Osteocyte (in vitro differentiated cells): ENCODE results near the gene CKS1B. TPM values are rescaled to one million over a fixed set of nuclear protein-coding genes. Genes with fewer than 3 reads are reported as not detected.

Experiments used
- DNase-seq: peaks from one replicate; pipeline ENCODE4 v3.0.0; 2021; ENCODE audit warnings: mixed read lengths; ENCODE audit not compliant: unreplicated experiment; ENCODE audit errors: extremely low spot score
- H3K27ac Mint-ChIP-seq: one replicate; pipeline ENCODE4 v1.8.0; 2021; ENCODE audit warnings: mild to moderate bottlenecking, mixed read lengths; ENCODE audit not compliant: unreplicated experiment
- H3K27me3 Mint-ChIP-seq: one replicate; pipeline ENCODE4 v1.8.0; 2021; ENCODE audit warnings: mixed read lengths; ENCODE audit not compliant: unreplicated experiment
- H3K36me3 Mint-ChIP-seq: one replicate; pipeline ENCODE4 v1.8.0; 2021; ENCODE audit warnings: mixed read lengths; ENCODE audit not compliant: unreplicated experiment
- H3K4me1 Mint-ChIP-seq: one replicate; pipeline ENCODE4 v1.8.0; 2021; ENCODE audit warnings: mixed read lengths; ENCODE audit not compliant: unreplicated experiment
- H3K4me3 Mint-ChIP-seq: one replicate; pipeline ENCODE4 v1.8.0; 2021; ENCODE audit warnings: mild to moderate bottlenecking, moderate library complexity, mixed read lengths; ENCODE audit not compliant: unreplicated experiment
- H3K9me3 Mint-ChIP-seq: one replicate; pipeline ENCODE4 v1.8.0; 2021; ENCODE audit warnings: mixed read lengths; ENCODE audit not compliant: unreplicated experiment
- CTCF ChIP-seq: fragments of 200-600 bp; sonication (generic); IDR thresholded peaks from 2 replicates; pipeline ENCODE4 v1.5.0; 2021; ENCODE audit warnings: antibody characterized with exemption, mild to moderate bottlenecking, moderate library complexity
- total RNA-seq: library from RNA; stranded (reverse); gene quantifications from 2 replicates; pipeline ENCODE4 v1.2.1, GENCODE V29; 2021

Gene CKS1B
- total RNA-seq, 1 donor from 2014 or later: 38.5 TPM

- Mint-ChIP-seq H3K4me3 (no peak overlapping the region), H3K27ac (peak overlapping the region; percentile 16), H3K9me3 (no peaks in the 10 kb centered on the region), H3K4me1 (peaks cover 20% of the 10 kb centered on the region), H3K36me3 (peaks cover 2% of the 10 kb centered on the region), H3K27me3 (no peaks in the 10 kb centered on the region)
- no peak for DNase-seq
- TF ChIP-seq CTCF: no peak
These were observed 38.5 kb downstream of the CKS1B start for GRCh38 chr1:155012776-155013602.

- DNase-seq: no peak
- H3K27ac Mint-ChIP-seq: no peak overlapping the region
- H3K4me3 Mint-ChIP-seq: no peak overlapping the region
- peaks cover 25% of the 10 kb centered on the region for H3K4me1 Mint-ChIP-seq
- peaks cover 2% of the 10 kb centered on the region for H3K36me3 Mint-ChIP-seq
- TF ChIP-seq CTCF: no peak
- no peaks in the 10 kb centered on the region for H3K9me3 Mint-ChIP-seq
- H3K27me3 Mint-ChIP-seq: no peaks in the 10 kb centered on the region
These were observed 39.2 kb downstream of the CKS1B start for GRCh38 chr1:155013632-155014031.

- H3K36me3 Mint-ChIP-seq: no peaks in the 10 kb centered on the region
- TF ChIP-seq CTCF: no peak
- peaks cover 34% of the 10 kb centered on the region for H3K4me1 Mint-ChIP-seq
- H3K9me3 Mint-ChIP-seq: no peaks in the 10 kb centered on the region
- DNase-seq: no peak
- no peak overlapping the region for H3K27ac Mint-ChIP-seq
- H3K27me3 Mint-ChIP-seq: no peaks in the 10 kb centered on the region
- no peak overlapping the region for H3K4me3 Mint-ChIP-seq
These were observed 40.4 kb downstream of the CKS1B start for GRCh38 chr1:155014709-155015508.

- no peaks in the 10 kb centered on the region for H3K9me3 Mint-ChIP-seq
- DNase-seq: no peak
- TF ChIP-seq CTCF: no peak
- H3K27me3 Mint-ChIP-seq: no peaks in the 10 kb centered on the region
- peaks cover 35% of the 10 kb centered on the region for H3K4me1 Mint-ChIP-seq
- no peak overlapping the region for H3K4me3 Mint-ChIP-seq
- peak overlapping the region; percentile 73 for H3K27ac Mint-ChIP-seq
- H3K36me3 Mint-ChIP-seq: no peaks in the 10 kb centered on the region
These were observed 41.2 kb downstream of the CKS1B start for GRCh38 chr1:155015527-155016230.
